SK-N-MC (cell line): ENCODE results near the gene GNGT1.

Experiments used
- EZH2 ChIP-seq: fragments of 200-600 bp; sonication (generic); IDR thresholded peaks from one replicate; pipeline ENCODE4 v1.6.1; 2017; ENCODE audit warnings: antibody characterized with exemption
- POLR2AphosphoS5 ChIP-seq: IDR thresholded peaks from 2 replicates; pipeline ENCODE4 v1.6.1; 2012; ENCODE audit warnings: mild to moderate bottlenecking, low read depth, low read length, borderline replicate concordance

DNA sequence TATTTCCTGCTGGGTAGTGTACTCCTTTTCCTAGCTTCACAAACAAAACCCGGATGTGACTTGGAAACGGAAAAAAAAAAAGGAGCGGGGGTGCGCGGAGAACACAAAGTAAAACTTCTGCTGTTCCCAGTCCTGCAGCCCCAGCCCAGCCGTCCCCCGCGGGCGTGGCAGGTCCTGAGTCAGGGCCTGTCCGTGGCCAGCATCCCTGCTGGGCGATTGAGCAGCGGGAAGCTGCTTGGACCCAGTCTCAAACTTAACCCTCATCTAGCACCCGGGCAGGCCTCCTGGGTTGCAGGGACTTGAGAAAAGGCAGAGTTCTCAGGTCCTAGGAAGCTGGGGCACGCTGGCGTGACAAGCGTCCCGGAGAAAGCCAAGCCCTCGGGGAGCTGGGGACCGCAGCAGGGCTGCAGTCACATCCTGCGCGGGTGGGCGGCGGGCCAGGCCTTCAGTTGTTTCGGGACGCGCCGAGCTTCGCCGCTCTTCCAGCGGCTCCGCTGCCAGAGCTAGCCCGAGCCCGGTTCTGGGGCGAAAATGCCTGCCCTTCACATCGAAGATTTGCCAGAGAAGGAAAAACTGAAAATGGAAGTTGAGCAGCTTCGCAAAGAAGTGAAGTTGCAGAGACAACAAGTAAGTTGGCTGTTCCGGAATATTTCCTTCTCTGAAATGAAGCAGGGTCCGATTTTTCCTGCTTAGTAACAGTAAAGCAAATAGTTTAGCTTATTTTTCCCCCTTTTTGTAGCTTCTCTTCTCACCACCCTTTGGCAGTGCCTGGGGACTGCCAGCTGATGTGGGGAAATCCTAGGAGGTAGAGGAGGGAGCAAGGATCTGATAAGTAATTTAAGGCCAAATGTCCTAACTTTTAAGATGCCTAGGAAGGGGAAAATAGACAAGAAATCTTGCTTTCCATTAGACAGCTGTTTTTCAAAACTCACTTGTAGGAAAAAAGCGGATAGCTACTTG, 15.5 kb downstream of the GNGT1 start, which contains the start of gene GNG11:
- no peak for TF ChIP-seq EZH2
- TF ChIP-seq POLR2AphosphoS5 = peak; percentile 59; the same call in 1 of the 2 replicates
